GM18868 (cell line): ENCODE results near the gene PTK6.

Experiments
- ATAC-seq: cut with Tn5 transposase; IDR thresholded peaks from one replicate; pipeline ENCODE4 v1.9.1; 2021; ENCODE audit warnings: mild to moderate bottlenecking, moderate library complexity; ENCODE audit not compliant: unreplicated experiment

Gene PTK6

DNA sequence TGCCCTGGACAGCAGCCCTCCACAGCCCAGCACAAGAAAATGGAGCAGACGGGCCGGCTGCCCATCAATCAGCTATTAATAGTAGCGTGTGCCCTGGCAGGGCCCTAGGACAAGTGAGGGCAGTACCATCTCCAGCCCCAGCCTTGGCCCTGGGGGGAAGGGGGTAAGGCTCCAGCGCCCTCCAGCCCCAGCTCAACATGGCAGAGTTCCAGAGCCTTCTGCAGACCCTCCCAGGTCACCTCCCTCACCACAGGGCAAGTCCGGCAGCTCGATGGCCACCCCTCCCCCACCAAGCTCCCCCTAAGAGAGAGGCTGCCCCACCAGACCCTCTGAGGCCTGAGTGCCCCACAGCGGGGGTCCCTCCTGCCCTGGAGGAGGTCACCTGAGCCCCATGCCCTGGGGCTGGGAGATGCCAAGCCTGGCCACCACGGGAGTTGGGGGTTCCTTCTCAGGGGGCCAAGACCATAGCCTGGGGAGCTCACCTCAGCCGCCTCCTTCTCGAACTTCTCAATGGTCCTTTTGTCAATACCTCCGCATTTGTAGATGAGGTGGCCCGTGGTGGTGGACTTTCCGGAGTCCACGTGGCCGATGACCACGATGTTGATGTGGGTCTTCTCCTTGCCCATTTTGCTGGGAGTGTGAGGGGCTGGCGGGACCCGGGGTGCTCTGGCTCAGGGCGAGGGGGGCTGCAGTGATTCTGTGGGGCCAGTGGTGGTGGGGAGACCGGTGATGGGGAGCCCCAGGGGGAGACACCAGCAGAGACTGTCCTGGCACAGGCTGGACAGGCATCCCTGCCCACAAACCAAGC, 39.8 kb downstream of the PTK6 start:
- ATAC-seq = no peak

DNA sequence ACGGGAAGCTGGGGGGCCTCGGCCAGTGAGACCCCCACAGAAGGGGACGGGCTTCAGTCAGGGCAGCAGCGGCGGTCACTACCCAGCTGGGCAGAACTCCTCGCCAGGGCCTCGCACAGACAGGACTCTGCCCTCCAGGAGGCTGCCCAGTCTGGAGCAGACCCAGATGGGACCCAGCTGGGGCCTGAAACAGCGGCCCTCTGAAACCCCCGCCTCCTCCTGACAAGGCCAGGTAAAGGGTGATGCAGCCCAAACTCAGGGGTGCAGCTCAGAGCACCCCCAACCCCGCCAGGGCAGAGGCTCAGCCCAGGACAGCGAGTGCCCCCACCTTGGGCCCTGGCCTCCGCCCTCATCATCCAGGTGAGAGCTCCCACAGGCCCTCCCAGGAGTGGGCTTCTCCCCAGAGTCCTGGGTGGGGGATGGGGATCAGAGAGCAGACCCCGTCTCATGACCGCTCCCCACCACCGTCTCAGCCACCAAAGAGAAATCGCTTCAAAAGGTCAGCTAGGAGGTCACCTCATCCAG, 40.5 kb downstream of the PTK6 start:
- ATAC-seq = no peak

DNA sequence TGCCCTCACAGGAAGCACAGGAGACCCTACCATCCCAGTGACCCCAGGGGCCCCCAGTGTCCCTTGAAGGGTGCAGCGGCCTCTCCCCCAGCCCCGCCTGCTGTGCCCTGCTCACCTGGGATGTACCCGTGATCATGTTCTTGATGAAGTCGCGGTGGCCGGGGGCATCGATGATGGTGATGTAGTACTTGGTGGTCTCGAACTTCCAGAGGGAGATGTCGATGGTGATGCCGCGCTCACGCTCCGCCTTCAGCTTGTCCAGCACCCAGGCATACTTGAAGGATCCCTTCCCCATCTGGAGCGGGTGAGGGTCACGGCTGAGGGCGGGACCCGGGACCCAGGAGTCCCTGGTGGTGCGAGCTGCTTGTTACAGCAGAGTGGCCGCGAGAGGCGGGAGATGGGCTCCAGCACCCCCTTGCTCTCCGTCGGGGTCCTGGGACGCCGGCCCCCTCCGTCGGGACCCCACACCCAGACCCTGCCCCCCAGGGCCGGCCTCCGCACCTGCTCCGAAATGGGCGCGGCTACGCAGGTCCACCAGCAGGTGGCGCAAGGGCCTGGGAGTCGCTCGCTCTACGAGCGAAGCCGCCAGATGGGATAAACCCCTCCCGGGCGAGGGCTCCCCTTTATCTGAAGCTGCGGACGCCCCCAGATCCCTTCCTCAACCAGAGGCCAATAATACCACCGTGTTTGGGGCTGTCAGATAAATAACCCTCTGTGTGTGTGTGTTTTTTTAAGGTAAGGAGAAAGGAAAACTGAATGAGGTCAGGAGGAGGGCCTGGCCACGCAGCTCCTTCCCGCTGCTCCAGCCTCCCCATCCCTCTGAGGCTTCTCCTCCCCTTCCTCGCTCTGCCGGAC, 41.2 kb downstream of the PTK6 start:
- no peak for ATAC-seq

- ATAC-seq = no peak
Observed at GRCh38 chr20:63495167-63495720, 41.9 kb downstream of the PTK6 start.

GRCh38 chr20:63494420-63495166, 42.6 kb downstream of the PTK6 start:
- ATAC-seq = no peak

DNA sequence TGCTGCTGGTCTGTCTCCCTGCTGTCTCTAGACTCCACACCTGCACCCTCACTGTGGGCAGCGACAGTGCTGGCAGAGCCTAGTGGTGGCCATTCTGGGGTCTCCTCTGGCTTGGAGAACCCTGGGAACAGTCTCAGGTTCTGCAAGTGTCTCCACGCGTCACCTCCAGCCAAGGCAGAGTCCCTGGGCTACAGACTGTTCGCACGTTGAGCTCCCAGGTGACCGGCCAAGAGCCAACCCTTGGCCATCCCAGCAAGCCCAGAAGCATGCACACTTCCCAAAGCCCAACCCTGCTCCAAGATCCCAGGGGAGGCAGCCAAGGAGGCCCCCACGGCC, 43.1 kb downstream of the PTK6 start:
- no peak for ATAC-seq

DNA sequence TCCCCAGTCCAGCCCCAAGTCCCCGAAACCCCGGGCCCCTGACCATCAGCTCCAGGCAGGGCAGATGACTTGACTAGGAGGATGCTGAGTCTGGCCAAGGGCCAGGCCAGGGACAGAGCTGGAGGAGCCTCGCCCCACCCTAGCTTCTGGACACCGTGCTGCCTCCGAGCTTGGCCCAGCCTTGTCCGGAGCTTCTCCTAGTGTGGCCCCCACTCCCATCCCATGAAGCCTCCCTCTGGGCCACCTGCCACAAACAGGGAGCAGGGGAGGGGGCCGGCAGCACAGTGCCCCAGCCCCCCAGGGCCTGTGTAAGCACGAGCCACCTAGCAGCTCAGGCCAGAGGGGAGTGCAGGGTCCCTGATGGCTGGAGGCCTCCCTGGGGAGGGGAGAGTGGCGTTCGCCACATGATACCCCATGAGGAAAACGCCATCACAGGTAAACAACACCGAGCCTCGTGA, 43.6 kb downstream of the PTK6 start:
- no peak for ATAC-seq

DNA sequence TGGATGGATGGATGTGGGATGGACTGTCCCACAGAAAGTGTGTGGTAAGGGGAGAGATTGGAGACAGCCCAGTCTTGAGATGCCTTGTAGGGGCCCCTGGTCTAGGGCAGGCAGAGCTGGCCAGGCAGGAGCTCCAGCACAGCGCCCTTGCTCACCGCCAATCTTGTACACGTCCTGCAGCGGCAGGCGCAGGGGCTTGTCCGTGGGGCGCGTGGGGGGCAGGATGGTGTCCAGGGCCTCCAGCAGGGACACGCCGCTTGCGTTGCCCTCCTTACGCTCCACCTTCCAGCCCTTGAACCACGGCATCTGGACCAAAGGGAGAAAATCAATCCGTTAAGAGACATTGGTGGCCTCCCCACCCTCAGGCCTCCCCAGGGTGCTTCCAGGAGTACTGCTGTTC, 44.2 kb downstream of the PTK6 start:
- no peak for ATAC-seq

DNA sequence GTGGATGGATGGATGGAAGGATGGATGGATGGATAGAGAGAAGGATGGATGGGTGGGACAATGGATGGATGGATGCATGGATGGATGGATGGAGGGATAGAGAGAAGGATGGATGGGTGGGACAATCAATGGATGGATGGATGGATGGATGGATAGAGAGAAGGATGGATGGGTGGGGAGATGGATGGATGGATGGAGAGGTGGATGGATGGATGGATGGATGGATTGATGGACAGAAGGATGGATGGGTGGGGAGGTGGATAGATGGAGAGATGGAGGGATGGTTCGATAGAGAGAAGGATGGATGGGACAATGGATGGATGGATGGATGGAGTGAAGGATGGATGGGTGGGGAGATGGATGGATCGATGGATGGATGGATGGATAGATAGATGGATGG, 44.7 kb downstream of the PTK6 start:
- ATAC-seq = no peak

DNA sequence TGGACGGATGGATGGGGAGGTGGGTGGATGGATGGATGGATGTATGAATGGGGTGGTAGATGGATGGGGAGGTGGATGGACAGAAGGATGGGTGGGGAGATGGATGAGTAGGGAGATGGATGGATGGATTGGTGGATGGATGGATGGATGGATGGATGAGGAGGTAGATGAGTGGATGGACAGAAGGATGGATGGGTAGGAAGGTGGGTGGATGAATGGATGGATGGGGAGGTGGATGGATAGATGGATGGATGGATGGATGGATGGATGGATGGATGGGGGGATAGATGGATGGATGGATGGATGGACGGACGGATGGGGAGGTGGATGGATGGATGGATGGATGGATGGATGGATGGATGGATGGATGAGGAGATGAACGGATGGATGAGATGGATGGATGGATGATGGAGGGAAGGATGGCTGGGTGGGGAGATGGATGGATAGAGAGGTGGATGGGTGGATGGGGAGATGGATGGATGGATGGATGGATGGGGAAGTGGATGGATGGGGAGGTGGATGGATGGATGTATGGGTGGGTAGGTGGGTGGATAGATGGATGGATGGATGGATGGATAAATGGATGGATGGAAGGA, 45.4 kb downstream of the PTK6 start:
- no peak for ATAC-seq

- no peak for ATAC-seq
Observed at GRCh38 chr20:63491078-63491477, 46.1 kb downstream of the PTK6 start.

DNA sequence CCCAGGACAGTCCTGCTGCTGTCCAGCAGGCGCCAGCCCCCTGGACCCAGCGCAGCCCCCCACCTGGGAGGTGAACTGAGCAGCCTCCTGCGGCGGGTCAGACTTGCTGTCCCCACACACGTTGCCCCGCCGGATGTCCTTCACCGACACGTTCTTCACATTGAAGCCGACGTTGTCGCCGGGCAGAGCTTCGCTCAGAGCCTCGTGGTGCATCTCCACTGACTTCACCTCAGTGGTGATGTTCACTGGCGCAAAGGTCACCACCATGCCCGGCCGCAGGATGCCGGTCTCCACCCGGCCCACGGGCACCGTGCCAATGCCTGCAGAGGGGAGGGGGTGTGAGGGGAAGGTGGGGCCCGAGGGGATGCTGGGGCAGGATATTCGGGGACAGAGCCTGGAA, 46.8 kb downstream of the PTK6 start:
- no peak for ATAC-seq

DNA sequence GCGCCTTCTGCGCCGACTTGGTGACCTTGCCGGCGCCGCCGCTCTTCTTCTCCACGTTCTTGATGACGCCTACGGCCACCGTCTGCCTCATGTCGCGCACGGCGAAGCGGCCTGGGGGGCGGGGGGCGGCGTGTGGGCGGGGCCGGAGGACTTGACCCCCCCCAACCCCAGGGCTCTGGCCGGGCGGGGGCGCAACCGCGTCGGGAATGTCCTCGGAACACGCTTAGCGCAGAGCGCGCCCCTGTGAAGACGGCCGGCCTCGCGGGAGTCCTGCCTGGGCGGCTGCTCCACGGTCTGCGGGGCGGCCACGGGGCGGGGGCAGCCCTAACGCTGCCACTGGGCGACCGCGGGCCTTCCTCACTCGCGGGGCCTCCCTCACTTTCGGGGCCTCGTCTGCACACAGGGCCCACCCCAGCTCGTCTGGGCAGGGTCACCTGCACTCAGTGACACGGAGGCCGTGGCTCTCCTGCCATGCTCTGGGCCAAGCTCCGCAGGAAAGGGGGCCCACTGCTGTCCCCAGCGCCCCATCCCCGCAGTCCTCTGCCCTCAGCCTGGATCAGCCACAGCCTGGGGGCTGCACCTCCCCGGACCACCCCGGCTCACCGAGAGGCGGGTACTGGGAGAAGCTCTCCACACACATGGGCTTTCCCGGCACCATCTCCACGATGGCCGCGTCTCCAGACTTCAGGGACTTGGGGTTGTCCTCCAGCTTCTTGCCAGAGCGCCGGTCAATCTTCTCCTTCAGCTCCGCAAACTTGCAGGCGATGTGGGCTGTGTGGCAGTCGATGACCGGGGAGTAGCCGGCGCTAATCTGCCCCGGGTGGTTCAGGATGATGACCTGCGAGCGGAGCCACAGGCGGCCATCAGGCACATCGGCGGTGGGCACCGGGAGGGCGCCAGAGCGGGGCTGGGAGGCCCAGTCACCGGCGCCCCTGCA, 48.6 kb downstream of the PTK6 start:
- no peak for ATAC-seq

DNA sequence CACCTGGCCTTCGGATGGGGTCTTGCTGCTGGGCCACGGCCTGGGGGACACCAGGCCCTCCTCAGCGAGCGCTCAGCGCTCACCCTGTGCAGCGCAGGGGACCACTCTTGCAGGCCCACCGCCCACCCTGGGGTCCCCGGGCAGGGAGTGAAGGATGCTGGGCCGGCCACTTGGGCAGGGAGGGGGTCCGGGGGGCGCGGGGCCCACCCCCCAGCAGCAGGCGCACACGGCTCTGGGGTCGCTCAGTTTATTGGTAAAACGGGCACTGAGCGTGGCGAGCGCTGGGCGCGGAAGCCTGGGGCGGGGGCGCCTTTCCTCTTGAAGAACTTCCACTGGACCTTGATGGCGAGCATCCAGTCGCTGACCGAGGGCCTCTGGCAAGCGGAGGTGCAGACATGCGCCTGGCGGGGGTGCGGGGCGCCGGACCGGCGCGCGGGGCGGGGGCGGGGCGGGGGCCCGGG, 49.4 kb downstream of the PTK6 start:
- no peak for ATAC-seq

DNA sequence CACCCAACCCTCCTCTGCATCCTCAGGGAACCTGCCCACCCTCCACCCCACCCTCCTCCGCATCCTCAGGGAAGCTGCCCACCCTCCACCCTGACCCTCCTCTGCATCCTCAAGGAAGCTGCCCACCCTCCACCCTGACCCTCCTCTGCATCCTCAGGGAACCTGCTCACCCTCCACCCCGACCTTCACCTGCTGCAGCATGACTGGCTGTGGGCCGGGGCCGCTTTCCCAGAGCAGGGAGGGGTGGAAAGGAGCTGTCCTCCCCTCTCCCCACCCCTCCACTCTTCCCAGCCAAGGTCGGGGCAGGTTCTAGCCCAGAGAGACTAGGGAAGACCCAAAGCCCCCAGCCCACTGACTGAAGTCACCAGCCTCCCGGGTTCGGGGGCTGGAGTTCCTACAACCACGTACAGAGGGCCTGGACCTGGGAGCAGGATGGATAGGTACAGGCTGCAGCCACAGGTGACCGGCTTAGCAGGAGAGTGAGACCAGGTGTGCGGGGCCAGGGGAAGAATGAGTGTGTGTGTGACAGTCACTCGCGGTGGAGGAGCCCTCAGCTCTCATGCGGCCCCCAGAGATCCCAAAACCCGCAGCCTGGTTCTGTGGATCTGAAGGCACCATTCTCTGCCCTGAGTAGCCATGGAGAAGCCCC, 49.9 kb downstream of the PTK6 start:
- no peak for ATAC-seq

DNA sequence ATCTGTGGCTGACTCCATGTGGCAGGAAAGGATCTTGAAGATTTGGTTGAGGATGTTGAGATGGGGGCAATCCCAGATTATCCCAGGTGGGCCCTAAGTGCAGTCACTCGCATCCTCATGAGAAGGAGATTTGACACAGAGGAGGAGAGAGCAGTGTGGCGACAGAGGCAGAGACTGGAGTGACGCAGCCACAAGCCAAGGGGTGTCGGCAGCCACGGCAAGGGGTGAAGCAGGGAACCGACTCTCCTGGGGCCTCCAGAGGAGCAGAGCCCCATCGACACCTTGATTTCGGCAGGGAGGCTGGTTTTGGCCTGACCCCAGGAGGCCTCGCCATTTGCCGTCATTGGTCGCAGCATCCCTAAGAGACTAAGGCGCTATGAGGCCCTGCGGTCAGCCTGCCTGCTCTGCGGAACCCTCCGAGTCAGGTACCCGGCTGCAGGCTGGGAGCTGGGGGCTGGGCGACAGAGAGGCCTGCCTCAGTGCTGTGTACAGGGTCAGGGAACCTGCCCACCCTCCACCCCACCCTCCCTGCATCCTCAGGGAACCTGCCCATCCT, 50.8 kb downstream of the PTK6 start:
- ATAC-seq = no peak

- no peak for ATAC-seq
Observed at GRCh38 chr20:63484651-63485403, 52.3 kb downstream of the PTK6 start.

DNA sequence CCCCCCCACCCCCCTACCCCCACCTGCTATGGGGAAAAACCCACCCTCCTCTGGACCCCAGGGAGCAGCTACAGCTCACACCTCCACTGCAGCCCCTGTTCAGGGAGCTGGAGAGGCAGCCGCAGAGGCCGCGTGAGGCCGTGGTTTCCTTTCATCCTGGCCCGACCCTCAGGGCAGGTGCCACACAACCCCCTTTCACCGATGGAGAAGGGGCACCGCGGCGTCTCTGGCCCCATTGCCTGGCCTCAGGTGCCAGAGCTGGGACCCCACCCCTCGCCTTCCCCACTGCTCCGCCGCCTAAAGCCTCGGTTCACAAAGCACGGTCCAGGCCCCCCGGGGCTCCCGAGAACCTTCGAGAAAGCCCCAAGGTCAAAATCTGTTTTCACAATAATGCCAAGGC, 52.9 kb downstream of the PTK6 start:
- no peak for ATAC-seq
